HG02884 (cell line): ENCODE measurements around the gene CD33.
"Not testable (repeated sequence)": the region's sequence is repeated elsewhere in the genome, so short reads cannot be mapped to it uniquely, and the experiment has no call there.

Experiments
- ATAC-seq: cut with Tn5 transposase; IDR thresholded peaks from one replicate; pipeline ENCODE4 v1.9.1; 2021; ENCODE audit warnings: mild to moderate bottlenecking, moderate library complexity; ENCODE audit not compliant: unreplicated experiment

Gene CD33

DNA sequence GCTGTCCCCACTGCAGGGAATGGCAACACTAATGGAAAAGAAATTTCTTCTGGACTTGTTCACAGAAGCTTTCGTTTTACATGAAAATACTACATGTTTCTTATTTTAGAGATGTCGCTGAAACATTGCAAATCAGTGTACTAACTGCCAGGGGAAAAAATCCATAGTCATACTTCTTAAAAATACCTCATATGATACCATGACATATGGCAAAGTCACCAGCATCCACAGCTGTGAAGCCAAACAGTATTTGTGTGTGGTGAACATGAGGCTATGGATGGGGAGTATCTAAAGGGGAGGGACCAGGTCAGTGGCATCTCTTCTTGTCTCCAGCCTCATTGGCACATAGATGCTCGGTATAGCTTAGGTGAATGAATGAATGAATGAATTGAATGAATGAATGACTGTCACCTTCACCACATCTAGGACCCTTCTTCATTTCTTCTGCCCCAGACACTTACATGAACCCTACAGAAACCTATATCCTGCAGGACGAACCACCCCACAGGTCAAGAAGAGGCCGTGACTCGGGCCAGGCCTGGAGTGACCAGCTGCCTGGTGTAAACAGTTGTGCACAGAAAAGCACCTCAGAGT lies 14.6 kb upstream of the CD33 start:
- no peak for ATAC-seq

- ATAC-seq = not testable (repeated sequence)
These were observed 14.0 kb upstream of the CD33 start for GRCh38 chr19:51210874-51211361.

- ATAC-seq = no peak
These were observed 13.0 kb upstream of the CD33 start for GRCh38 chr19:51211833-51212232.

DNA sequence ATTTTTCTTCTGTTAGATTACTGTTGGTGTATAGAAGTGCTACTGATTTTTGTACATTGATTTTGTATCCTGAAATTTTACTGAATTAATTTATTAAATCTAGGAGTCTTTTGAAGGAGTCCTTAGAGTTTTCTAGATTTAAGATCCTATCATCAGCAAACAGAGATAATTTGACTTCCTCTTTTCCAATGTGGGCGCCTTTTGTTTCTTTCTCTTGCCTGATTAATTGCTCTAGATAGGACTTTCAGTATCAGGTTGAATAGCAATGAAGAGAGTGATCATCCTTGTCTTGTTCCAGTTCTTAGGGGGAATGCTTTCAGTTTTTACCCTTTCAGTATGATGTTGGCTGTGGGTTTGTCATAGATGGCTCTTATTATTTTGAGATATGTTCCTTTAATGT lies 5.6 kb upstream of the CD33 start:
- no peak for ATAC-seq

DNA sequence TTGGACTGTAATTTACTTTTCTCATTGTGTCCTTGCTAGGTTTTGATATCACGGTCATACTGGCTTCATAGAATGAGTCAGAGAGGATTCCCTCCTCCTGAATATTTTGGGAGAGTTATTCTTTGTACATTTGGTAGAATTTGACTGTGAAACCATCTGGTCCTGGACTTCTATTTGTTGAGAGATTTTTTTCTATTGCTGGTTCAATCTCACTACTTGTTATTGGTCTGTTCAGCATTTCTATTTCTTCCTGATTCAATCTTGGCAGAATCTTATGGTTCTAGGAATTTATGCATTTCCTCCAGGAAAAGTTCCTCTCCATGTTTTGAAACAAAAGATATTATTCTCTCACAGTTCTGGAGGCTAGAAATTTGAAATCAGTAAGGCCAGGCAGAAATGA lies 4.9 kb upstream of the CD33 start:
- no peak for ATAC-seq

DNA sequence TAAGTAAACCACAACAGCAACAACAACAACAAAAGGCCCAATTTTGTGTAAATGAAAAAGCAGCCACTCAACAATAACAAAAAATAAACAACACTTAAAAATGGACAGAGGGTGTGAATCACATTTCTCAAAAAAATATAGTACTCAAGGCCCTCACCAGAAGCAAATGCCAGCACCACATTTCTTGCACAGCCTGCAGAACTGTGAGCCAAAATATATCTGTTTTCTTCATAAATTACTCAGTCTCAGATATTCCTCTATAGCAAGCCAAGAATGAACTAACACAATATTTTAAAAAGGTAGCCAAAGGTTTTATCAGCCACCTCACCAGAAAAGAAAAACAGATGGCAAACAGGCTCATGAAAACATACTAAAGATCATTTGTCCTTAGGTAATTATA lies 3.9 kb upstream of the CD33 start:
- no peak for ATAC-seq

DNA sequence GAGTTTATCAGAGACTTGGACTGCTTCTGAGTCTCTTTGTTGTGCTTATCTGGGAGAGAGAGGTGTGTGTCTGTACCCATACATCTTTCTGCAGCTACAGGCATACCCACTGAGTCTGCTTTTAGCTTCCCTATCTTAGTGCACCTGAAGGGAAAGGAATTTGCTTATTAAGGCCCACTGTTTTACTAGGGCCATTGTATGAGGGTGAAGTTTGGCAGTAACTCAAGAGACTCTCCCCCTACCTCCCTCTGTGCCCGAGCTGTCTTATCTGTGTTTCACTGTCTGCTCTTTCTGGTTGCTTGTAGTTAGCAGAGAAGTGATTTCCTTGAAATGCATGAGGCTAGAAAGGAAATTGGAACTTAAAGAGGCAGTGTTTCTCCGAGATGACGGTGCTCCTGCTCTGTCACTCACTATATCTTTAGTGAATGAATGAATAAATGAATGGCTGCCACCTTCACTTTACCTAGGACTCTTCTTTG lies 678 bp upstream of the CD33 start:
- ATAC-seq = no peak

- ATAC-seq = no peak
These were observed 1.2 kb downstream of the CD33 start for GRCh38 chr19:51226067-51226466.

GRCh38 chr19:51227326-51227725 lies 2.4 kb downstream of the CD33 start:
- no peak for ATAC-seq

DNA sequence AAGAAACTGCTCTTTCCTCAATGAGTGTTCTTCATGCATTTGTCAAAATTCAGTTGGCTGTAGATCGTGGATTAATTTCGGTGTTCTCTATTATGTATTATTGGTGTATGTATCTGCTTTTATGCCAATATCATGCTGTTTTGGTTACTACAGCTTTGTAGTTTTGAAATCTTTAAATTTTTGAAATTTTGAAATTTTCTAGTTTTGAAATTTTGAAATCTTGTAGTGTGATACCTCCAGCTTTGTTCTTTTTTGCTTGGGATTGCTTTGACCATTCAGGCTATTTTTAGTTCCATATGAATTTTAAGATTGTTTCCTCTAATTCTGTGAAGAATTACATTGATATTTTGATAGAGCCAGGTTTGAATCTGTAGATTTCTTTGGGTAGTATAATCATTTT lies 3.1 kb downstream of the CD33 start:
- ATAC-seq = no peak

- no peak for ATAC-seq
These were observed 16.0 kb downstream of the CD33 start for GRCh38 chr19:51240866-51241265.

- no peak for ATAC-seq
These were observed 18.2 kb downstream of the CD33 start for GRCh38 chr19:51242881-51243630.

DNA sequence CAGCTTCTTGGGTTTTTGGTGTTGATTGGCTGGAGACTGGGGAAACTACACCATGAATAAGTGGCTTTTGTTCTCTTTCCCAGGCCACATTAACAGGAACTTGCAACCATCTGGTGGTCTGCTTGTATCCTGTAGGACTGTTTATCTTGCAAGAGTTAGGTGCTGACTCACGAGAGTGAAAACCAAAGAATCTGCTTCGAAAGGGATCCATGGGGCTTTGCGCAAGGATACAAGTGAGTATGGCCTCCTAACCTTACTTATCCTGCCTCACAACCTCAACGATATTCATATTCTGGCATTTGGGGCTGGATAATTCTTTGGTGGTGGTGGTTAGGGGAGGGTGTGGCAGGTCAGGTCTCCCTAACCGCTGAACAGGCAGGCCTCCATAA lies 21.3 kb downstream of the CD33 start:
- ATAC-seq = no peak

GRCh38 chr19:51247972-51248590 lies 23.2 kb downstream of the CD33 start:
- ATAC-seq = no peak

GRCh38 chr19:51250786-51251467 lies 26.0 kb downstream of the CD33 start, which contains the start of gene SIGLECL1:
Gene SIGLECL1, plus strand, starts transcription at chr19:51251080. Its CDS starts 12,993 bp downstream, at chr19:51264073.
- no peak for ATAC-seq

- ATAC-seq = no peak
These were observed 26.6 kb downstream of the CD33 start for GRCh38 chr19:51251468-51251820.

DNA sequence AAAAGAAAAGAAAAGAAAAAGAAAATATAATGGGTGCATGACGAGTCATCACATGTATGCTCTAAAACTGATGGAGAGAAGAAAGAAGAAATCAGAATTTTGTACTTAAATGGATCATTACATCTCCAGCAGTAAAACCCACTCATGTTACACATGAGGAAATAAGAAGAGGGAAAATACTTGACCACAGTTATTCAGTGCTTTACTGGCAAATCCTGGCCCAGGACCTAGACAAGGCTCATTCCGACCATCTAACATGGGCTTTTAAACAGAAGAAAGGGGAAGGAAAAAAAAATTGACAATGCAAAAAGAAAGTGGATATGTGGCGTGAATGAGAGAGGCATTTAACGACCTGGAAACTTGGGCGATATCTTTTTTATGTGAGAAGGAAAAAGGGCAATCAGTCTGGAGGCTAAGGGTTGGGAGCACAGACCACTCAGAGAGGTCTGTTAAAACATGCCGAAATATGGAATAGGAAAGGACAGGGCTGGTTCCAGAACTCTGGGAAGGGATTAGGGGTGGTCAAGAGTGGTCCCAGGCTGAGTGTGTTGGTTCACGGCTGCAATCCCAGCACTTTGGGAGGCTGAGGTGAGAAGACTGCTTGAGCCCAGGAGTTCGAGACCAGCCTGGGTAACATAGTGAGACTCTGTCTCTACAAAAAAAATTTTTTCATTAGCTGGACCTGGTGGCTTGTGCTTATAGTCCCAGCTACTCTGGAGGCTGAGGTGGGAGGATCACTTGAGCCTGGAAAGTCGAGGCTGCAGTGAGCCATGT lies 27.6 kb downstream of the CD33 start:
- no peak for ATAC-seq

- no peak for ATAC-seq
These were observed 28.4 kb downstream of the CD33 start for GRCh38 chr19:51253088-51253806.

- ATAC-seq = no peak
These were observed 31.3 kb downstream of the CD33 start for GRCh38 chr19:51256155-51256625.

DNA sequence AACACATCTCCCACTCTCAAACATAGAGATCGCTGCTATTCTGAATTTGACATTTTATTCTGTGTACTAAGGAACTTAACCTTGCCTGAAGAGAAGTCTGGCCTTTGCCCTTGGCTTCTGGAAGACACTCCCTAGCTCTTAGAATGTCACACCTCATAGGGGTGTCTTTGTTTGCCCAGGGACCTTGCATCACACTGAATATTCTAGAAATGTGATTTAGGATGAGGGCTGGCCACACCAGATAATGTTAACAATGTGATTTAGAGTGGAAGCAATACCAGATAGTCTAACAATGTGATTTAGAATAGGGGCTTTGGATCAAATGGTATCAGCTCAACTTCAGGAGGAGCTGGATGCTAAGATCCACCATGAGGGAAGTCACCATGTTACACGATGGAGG lies 32.6 kb downstream of the CD33 start:
- no peak for ATAC-seq
